Measurements from ENCODE around the gene CEP20. TPM values are rescaled to one million over a fixed set of nuclear protein-coding genes. Genes with fewer than 3 reads are reported as not detected.
"Not testable (repeated sequence)": the region's sequence is repeated elsewhere in the genome, so short reads cannot be mapped to it uniquely, and the experiment has no call there.

CEP20 gene, protein sequence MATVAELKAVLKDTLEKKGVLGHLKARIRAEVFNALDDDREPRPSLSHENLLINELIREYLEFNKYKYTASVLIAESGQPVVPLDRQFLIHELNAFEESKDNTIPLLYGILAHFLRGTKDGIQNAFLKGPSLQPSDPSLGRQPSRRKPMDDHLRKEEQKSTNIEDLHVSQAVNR
- 16.4 to 25.5 TPM (median 19.7 TPM) in 3 replicates for total RNA-seq
- long read RNA-seq, transcript FOPNL-201 (5 exons, 2,275 nt) = major isoform, 48 of 60 reads
- long read RNA-seq, partial matches to known transcripts = 0 of 60 reads
- long read RNA-seq, other reads (novel, unspliced or antisense) = 4 of 60 reads

DNA sequence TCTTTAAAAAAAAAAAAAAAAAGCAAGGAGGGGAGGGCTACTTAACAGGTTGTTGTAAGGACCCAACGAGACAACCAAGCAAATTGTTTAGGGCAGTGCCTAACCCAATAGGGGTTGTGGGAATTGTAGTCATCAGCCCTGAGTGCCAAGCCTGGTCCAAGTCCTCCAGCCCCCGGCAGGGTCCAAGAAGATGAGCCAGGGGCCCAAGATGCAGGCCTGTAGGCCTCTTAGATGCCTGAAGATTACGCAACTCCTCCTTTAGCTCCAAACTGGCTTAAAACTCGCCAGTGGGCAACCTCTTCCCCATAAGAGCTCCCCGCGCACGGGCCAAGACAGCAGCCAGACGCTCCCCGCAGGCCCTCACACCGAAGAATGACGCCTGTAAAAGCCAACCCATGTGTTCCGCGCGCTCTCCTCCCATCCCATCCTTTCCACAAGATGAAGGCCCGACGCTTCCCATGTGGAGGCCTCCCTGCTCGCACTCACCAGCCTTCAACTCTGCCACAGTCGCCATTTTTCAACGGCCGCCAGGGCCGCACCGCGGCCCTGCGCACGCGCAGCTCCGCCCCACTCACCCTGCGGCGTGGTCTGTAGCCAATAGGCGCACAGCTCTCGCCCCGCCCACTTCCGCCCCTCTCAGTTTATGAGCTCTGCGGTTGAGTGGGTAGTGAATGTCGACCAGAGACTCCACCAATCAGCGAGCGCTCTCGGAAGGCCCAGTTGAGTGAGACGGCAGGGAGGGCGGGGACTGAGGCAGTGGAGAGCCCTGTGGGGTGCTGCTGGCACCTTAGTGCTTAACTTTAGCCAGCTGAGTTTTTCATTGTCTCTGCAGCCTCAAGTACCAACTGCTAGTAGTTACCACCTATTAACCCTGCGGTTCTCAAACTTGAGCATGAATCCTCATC lies at the start of gene CEP20:
Gene CEP20, minus strand, starts transcription at position 532 of the 905 bp plus-strand sequence. Its CDS starts 18 bp downstream, at position 514.
- no peaks in the 10 kb centered on the region for H3K27me3 Mint-ChIP-seq (ENCODE audit: low read depth)
- TF ChIP-seq, protein P1, sequence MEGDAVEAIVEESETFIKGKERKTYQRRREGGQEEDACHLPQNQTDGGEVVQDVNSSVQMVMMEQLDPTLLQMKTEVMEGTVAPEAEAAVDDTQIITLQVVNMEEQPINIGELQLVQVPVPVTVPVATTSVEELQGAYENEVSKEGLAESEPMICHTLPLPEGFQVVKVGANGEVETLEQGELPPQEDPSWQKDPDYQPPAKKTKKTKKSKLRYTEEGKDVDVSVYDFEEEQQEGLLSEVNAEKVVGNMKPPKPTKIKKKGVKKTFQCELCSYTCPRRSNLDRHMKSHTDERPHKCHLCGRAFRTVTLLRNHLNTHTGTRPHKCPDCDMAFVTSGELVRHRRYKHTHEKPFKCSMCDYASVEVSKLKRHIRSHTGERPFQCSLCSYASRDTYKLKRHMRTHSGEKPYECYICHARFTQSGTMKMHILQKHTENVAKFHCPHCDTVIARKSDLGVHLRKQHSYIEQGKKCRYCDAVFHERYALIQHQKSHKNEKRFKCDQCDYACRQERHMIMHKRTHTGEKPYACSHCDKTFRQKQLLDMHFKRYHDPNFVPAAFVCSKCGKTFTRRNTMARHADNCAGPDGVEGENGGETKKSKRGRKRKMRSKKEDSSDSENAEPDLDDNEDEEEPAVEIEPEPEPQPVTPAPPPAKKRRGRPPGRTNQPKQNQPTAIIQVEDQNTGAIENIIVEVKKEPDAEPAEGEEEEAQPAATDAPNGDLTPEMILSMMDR (IDR thresholded peaks at IDR 0.05) = peak; percentile 46
- peaks cover 33% of the 10 kb centered on the region for H3K4me1 Mint-ChIP-seq (ENCODE audit: low read depth)
- H3K27ac Mint-ChIP-seq (ENCODE audit: unreplicated experiment) = peak within 1 kb of the TSS; percentile 100
- peaks cover 2% of the 10 kb centered on the region for H3K36me3 Mint-ChIP-seq (ENCODE audit: low read depth)
- peak within 1 kb of the TSS; percentile 100 for H3K4me3 Mint-ChIP-seq (ENCODE audit: unreplicated experiment)
- peak; percentile 100 for DNase-seq (ENCODE audit: low spot score)
- no peaks in the 10 kb centered on the region for H3K9me3 Mint-ChIP-seq (ENCODE audit: low read depth)

DNA sequence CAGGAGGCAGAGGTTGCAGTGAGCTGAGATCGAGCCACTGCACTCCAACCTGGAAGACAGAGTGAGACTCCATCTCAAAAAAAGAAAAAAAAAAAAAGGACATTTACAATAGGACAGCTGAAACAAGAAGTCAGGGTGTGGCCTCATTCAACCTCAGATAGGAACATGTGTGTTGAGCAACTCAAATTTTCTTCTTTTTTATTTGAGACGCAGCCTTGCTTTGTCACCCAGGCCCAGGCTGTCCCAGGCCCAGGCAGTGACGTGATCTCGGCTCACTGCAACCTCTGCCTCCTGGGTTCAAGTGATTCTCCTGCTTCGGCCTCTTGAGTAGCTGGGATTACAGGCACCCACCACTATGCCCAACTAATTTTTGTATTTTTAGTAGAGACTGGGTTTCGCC lies 48.4 kb upstream of the CEP20 start:
- not testable (repeated sequence) for H3K27me3 Mint-ChIP-seq (ENCODE audit: low read depth); H3K27ac Mint-ChIP-seq (ENCODE audit: unreplicated experiment); H3K4me3 Mint-ChIP-seq (ENCODE audit: unreplicated experiment); H3K4me1 Mint-ChIP-seq (ENCODE audit: low read depth); H3K36me3 Mint-ChIP-seq (ENCODE audit: low read depth)
- DNase-seq (ENCODE audit: low spot score) = peak; percentile 11
- peaks cover 12% of the 10 kb centered on the region for H3K9me3 Mint-ChIP-seq (ENCODE audit: low read depth)

DNA sequence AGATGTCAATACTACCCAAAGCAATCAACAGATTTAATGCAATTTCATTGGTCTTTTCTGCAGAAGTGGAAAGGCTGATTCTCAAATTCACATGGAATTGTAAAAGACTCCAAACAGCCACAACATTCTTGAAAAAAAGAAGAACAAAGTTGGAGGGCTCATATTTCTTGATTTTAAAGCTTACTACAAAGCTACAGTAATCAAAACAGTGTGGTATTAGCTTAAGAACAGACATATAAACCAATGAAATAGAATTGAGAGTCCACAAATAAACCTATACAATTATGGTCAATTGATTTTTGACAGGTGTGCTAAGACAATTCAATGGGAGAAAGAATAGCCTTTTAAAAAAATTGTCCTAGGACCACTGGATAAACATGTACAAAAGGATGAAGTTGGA lies 46.6 kb upstream of the CEP20 start:
- H3K27me3 Mint-ChIP-seq (ENCODE audit: low read depth) = no peaks in the 10 kb centered on the region
- TF ChIP-seq, protein P1 (IDR thresholded peaks at IDR 0.05) = no peak
- H3K9me3 Mint-ChIP-seq (ENCODE audit: low read depth) = peaks cover 12% of the 10 kb centered on the region
- no peak for DNase-seq (ENCODE audit: low spot score)
- H3K36me3 Mint-ChIP-seq (ENCODE audit: low read depth) = no peaks in the 10 kb centered on the region
- H3K4me1 Mint-ChIP-seq (ENCODE audit: low read depth) = no peaks in the 10 kb centered on the region
- no peak overlapping the region for H3K27ac Mint-ChIP-seq (ENCODE audit: unreplicated experiment)
- H3K4me3 Mint-ChIP-seq (ENCODE audit: unreplicated experiment) = no peak overlapping the region

DNA sequence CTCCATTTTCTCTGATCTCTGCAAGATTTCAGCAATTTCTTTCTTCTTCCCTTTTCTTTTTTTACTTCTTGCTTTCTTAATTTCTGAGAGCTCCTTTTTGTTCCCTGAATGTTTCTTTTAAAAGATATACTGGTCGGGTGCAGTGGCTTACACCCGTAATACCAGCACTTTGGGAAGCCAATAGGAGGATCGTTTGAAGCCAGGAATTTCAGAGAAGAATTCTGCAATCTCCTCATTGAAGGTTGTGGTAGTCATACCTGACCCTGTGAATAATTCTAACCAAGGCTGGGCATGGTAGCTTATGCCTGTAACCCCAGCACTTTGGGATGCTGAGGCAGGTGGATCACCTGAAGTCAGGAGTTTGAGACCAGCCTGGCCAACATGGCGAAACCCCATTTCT lies 45.4 kb upstream of the CEP20 start:
- TF ChIP-seq, protein P1 (IDR thresholded peaks at IDR 0.05) = no peak
- H3K4me1 Mint-ChIP-seq (ENCODE audit: low read depth) = no peaks in the 10 kb centered on the region

DNA sequence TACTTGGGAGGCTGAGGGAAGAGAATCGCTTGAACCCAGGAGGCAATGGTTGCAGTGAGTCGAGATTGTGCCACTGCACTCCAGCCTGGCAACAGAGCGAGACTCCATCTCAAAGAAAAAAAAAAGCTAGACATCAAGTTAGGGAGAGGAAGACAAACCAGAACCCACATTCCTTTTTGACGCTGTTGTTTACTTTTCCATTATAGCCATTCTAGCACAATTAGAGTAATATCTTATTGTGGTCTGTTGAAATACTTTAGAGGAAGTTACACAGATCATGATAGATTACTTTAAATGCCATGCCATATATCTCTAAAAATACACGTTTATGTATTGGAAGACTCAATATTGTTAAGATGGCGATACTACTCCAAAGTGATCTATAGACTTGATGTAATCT lies 44.5 kb upstream of the CEP20 start:
- Mint-ChIP-seq H3K4me1 (ENCODE audit: low read depth) (no peaks in the 10 kb centered on the region), H3K4me3 (ENCODE audit: unreplicated experiment) (no peak overlapping the region), H3K36me3 (ENCODE audit: low read depth) (no peaks in the 10 kb centered on the region), H3K27ac (ENCODE audit: unreplicated experiment) (no peak overlapping the region), H3K27me3 (ENCODE audit: low read depth) (no peaks in the 10 kb centered on the region), H3K9me3 (ENCODE audit: low read depth) (peaks cover 12% of the 10 kb centered on the region)
- no peak for DNase-seq (ENCODE audit: low spot score)
- TF ChIP-seq, protein P1 (IDR thresholded peaks at IDR 0.05) = no peak

More for the DNA sequence above, 45.4 kb upstream of the CEP20 start:
- Mint-ChIP-seq H3K27ac (ENCODE audit: unreplicated experiment) (no peak overlapping the region), H3K9me3 (ENCODE audit: low read depth) (peaks cover 12% of the 10 kb centered on the region), H3K4me3 (ENCODE audit: unreplicated experiment) (no peak overlapping the region), H3K27me3 (ENCODE audit: low read depth) (no peaks in the 10 kb centered on the region), H3K36me3 (ENCODE audit: low read depth) (no peaks in the 10 kb centered on the region)
- DNase-seq (ENCODE audit: low spot score) = no peak
